Measurements from ENCODE around the gene CSTPP1.
"Not testable (repeated sequence)": the region's sequence is repeated elsewhere in the genome, so short reads cannot be mapped to it uniquely, and the experiment has no call there.

The CSTPP1 gene

GRCh38 chr11:47191137-47191536 lies 254.6 kb downstream of the CSTPP1 start:
- peaks cover 14% of the 10 kb centered on the region for H3K4me1 ChIP-seq (ENCODE audit: control insufficient read depth, insufficient read depth, low read length)
- H3K4me3 ChIP-seq (ENCODE audit: low read depth, low read length); H3K27ac ChIP-seq (ENCODE audit: low read depth, low read length); H3K9me3 ChIP-seq (ENCODE audit: control insufficient read depth, insufficient read depth, low read depth, low read length); H3K9ac ChIP-seq (ENCODE audit: low read length); H3K27me3 ChIP-seq (ENCODE audit: control insufficient read depth, insufficient read depth, low read length); H3K36me3 ChIP-seq (ENCODE audit: control insufficient read depth, insufficient read depth, low read length): not testable (repeated sequence)

GRCh38 chr11:47192111-47192510 lies 255.6 kb downstream of the CSTPP1 start:
- H3K4me3 ChIP-seq (ENCODE audit: low read depth, low read length): no peak overlapping the region
- H3K9ac ChIP-seq (ENCODE audit: low read length): no peak overlapping the region
- H3K27me3 ChIP-seq (ENCODE audit: control insufficient read depth, insufficient read depth, low read length): peaks cover 10% of the 10 kb centered on the region
- H3K27ac ChIP-seq (ENCODE audit: low read depth, low read length): no peak overlapping the region
- H3K4me1 ChIP-seq (ENCODE audit: control insufficient read depth, insufficient read depth, low read length): peaks cover 14% of the 10 kb centered on the region
- H3K9me3 ChIP-seq (ENCODE audit: control insufficient read depth, insufficient read depth, low read depth, low read length): no peaks in the 10 kb centered on the region
- no peaks in the 10 kb centered on the region for H3K36me3 ChIP-seq (ENCODE audit: control insufficient read depth, insufficient read depth, low read length)

GRCh38 chr11:47198161-47198560 lies 261.6 kb downstream of the CSTPP1 start:
- H3K36me3 ChIP-seq (ENCODE audit: control insufficient read depth, insufficient read depth, low read length); H3K27me3 ChIP-seq (ENCODE audit: control insufficient read depth, insufficient read depth, low read length); H3K4me3 ChIP-seq (ENCODE audit: low read depth, low read length); H3K9ac ChIP-seq (ENCODE audit: low read length); H3K4me1 ChIP-seq (ENCODE audit: control insufficient read depth, insufficient read depth, low read length); H3K9me3 ChIP-seq (ENCODE audit: control insufficient read depth, insufficient read depth, low read depth, low read length); H3K27ac ChIP-seq (ENCODE audit: low read depth, low read length): not testable (repeated sequence)

- Histone ChIP-seq H3K27ac (ENCODE audit: low read depth, low read length) (no peak overlapping the region), H3K27me3 (ENCODE audit: control insufficient read depth, insufficient read depth, low read length) (no peaks in the 10 kb centered on the region), H3K36me3 (ENCODE audit: control insufficient read depth, insufficient read depth, low read length) (no peaks in the 10 kb centered on the region), H3K9ac (ENCODE audit: low read length) (no peak overlapping the region), H3K4me3 (ENCODE audit: low read depth, low read length) (no peak overlapping the region), H3K9me3 (ENCODE audit: control insufficient read depth, insufficient read depth, low read depth, low read length) (no peaks in the 10 kb centered on the region), H3K4me1 (ENCODE audit: control insufficient read depth, insufficient read depth, low read length) (peaks cover 14% of the 10 kb centered on the region)
These were observed 264.5 kb downstream of the CSTPP1 start for GRCh38 chr11:47201015-47201414.

- Histone ChIP-seq H3K9ac (ENCODE audit: low read length) (no peak overlapping the region), H3K4me3 (ENCODE audit: low read depth, low read length) (no peak overlapping the region), H3K9me3 (ENCODE audit: control insufficient read depth, insufficient read depth, low read depth, low read length) (no peaks in the 10 kb centered on the region), H3K27me3 (ENCODE audit: control insufficient read depth, insufficient read depth, low read length) (no peaks in the 10 kb centered on the region), H3K4me1 (ENCODE audit: control insufficient read depth, insufficient read depth, low read length) (peaks cover 14% of the 10 kb centered on the region), H3K36me3 (ENCODE audit: control insufficient read depth, insufficient read depth, low read length) (no peaks in the 10 kb centered on the region), H3K27ac (ENCODE audit: low read depth, low read length) (no peak overlapping the region)
These were observed 266.0 kb downstream of the CSTPP1 start for GRCh38 chr11:47202576-47202975.

GRCh38 chr11:47204637-47204989 lies 268.1 kb downstream of the CSTPP1 start:
- Histone ChIP-seq H3K36me3 (ENCODE audit: control insufficient read depth, insufficient read depth, low read length) (no peaks in the 10 kb centered on the region), H3K9me3 (ENCODE audit: control insufficient read depth, insufficient read depth, low read depth, low read length) (no peaks in the 10 kb centered on the region), H3K27me3 (ENCODE audit: control insufficient read depth, insufficient read depth, low read length) (no peaks in the 10 kb centered on the region), H3K27ac (ENCODE audit: low read depth, low read length) (no peak overlapping the region), H3K4me3 (ENCODE audit: low read depth, low read length) (no peak overlapping the region), H3K4me1 (ENCODE audit: control insufficient read depth, insufficient read depth, low read length) (peaks cover 14% of the 10 kb centered on the region), H3K9ac (ENCODE audit: low read length) (peak overlapping the region; percentile 33)

- H3K36me3 ChIP-seq (ENCODE audit: control insufficient read depth, insufficient read depth, low read length); H3K9ac ChIP-seq (ENCODE audit: low read length); H3K27me3 ChIP-seq (ENCODE audit: control insufficient read depth, insufficient read depth, low read length); H3K9me3 ChIP-seq (ENCODE audit: control insufficient read depth, insufficient read depth, low read depth, low read length); H3K27ac ChIP-seq (ENCODE audit: low read depth, low read length); H3K4me3 ChIP-seq (ENCODE audit: low read depth, low read length): not testable (repeated sequence)
- H3K4me1 ChIP-seq (ENCODE audit: control insufficient read depth, insufficient read depth, low read length): peaks cover 14% of the 10 kb centered on the region
These were observed 270.0 kb downstream of the CSTPP1 start for GRCh38 chr11:47206577-47206976.

GRCh38 chr11:47207459-47207858 lies 270.9 kb downstream of the CSTPP1 start:
- Histone ChIP-seq H3K9me3 (ENCODE audit: control insufficient read depth, insufficient read depth, low read depth, low read length) (0 out of 2 replicates have a peak, but pooled peaks cover 3% of the 10 kb centered on the region), H3K36me3 (ENCODE audit: control insufficient read depth, insufficient read depth, low read length) (no peaks in the 10 kb centered on the region), H3K27ac (ENCODE audit: low read depth, low read length) (no peak overlapping the region), H3K27me3 (ENCODE audit: control insufficient read depth, insufficient read depth, low read length) (no peaks in the 10 kb centered on the region), H3K4me3 (ENCODE audit: low read depth, low read length) (no peak overlapping the region), H3K9ac (ENCODE audit: low read length) (no peak overlapping the region), H3K4me1 (ENCODE audit: control insufficient read depth, insufficient read depth, low read length) (peaks cover 14% of the 10 kb centered on the region)

- not testable (repeated sequence) for H3K4me3 ChIP-seq (ENCODE audit: low read depth, low read length); H3K27ac ChIP-seq (ENCODE audit: low read depth, low read length); H3K9me3 ChIP-seq (ENCODE audit: control insufficient read depth, insufficient read depth, low read depth, low read length); H3K9ac ChIP-seq (ENCODE audit: low read length); H3K36me3 ChIP-seq (ENCODE audit: control insufficient read depth, insufficient read depth, low read length); H3K27me3 ChIP-seq (ENCODE audit: control insufficient read depth, insufficient read depth, low read length)
- H3K4me1 ChIP-seq (ENCODE audit: control insufficient read depth, insufficient read depth, low read length): peaks cover 14% of the 10 kb centered on the region
These were observed 271.5 kb downstream of the CSTPP1 start for GRCh38 chr11:47208008-47208552.

- Histone ChIP-seq H3K27ac (ENCODE audit: low read depth, low read length) (no peak overlapping the region), H3K9ac (ENCODE audit: low read length) (no peak overlapping the region), H3K4me3 (ENCODE audit: low read depth, low read length) (no peak overlapping the region), H3K36me3 (ENCODE audit: control insufficient read depth, insufficient read depth, low read length) (no peaks in the 10 kb centered on the region), H3K4me1 (ENCODE audit: control insufficient read depth, insufficient read depth, low read length) (peaks cover 14% of the 10 kb centered on the region), H3K27me3 (ENCODE audit: control insufficient read depth, insufficient read depth, low read length) (no peaks in the 10 kb centered on the region), H3K9me3 (ENCODE audit: control insufficient read depth, insufficient read depth, low read depth, low read length) (0 out of 2 replicates have a peak, but pooled peaks cover 3% of the 10 kb centered on the region)
These were observed 272.1 kb downstream of the CSTPP1 start for GRCh38 chr11:47208628-47209027.

All from HUES6 (cell line).